Brain microvascular endothelial cell (primary cell): ENCODE measurements around the gene SPDEF.

ENCODE experiments used
- DNase-seq: peaks from one replicate; pipeline ENCODE4 v3.0.0-alpha.2; 2020
- H3K27ac ChIP-seq: fragments of 250-450 bp; sonication (Bioruptor Pico); 2 replicates; pipeline ENCODE4 v1.5.1; 2020; ENCODE audit warnings: mild to moderate bottlenecking, moderate library complexity
- H3K27me3 ChIP-seq: fragments of 250-450 bp; sonication (Bioruptor Pico); replicated peaks from 2 replicates; pipeline ENCODE4 v1.5.1; 2020; ENCODE audit warnings: mild to moderate bottlenecking
- H3K36me3 ChIP-seq: fragments of 250-450 bp; sonication (Bioruptor Pico); replicated peaks from 2 replicates; pipeline ENCODE4 v1.5.1; 2020; ENCODE audit warnings: mild to moderate bottlenecking
- H3K4me3 ChIP-seq: 2 replicates; pipeline ENCODE4 v1.5.1; 2011; ENCODE audit warnings: low read depth, mild to moderate bottlenecking, control low read depth, low read length, moderate library complexity
- in situ Hi-C: cut with HindIII; loops from 2 replicates; pipeline ENCODE4 v1.10.0; 2017; ENCODE audit warnings: low sequenced_read_pairs, low pct_ligation_motif_present
- TF ChIP-seq, protein P1 (sequence below): IDR thresholded peaks from 2 replicates; pipeline ENCODE4 v1.5.1; 2011; ENCODE audit warnings: low read depth, mild to moderate bottlenecking, moderate library complexity, low read length, control low read depth, inconsistent platforms; ENCODE audit errors: missing control alignments

The SPDEF gene

DNA sequence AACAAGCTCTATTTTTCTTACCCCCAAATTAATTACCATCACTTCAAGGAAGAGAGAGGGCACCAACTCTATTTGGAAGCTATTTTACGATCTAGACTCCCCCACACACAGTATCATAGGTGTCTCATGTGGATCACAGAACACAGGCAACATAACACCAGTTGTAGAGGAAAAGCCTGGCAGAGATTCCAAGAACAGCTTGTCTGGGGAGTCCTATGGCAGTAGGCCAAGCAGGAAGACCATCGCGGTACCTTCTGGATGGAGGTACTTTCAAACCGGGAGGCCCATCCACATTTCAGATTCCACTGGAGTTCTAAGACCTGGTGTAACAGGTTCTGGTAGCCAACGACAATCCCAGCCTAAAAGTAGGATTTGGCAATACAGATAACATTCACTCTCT, 37.6 kb upstream of the SPDEF start:
- in situ Hi-C loops: no loop called here

DNA sequence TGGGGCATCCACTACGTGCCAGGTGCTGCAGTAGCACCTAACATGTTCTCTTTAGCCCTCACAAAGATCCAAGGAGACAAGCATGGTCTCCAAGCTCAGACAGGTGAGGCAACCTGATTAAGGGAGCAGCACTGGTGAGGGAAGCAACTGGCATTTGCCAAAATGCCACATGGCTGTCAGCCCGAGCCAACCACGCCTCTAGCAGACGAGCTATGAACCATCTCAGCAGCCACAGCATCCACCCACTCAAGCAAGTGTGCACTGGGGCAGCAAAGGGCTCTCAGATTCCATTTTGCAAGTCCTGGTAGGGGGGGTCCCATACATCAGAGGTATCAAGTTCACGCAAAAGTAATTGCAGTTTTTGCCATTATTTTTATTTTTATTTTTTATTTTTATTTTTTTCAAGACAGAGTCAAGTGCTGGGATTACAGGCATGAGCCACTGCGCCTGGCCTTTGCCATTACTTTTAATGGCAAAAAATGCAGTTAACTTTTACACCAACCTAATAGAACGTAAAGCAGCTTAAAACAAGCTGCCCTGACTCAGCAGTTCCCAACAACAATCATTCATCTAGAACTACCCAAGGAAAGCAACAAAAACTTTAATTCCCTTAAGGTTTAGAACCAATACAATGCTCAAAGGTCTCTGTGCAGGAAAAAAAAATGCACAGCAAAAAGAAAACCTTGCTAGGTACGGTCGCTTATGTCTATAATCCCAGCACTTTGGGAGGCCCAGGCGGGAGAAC, 36.3 kb upstream of the SPDEF start:
- Histone ChIP-seq H3K27ac (no peak overlapping the region), H3K4me3 (no peak overlapping the region), H3K36me3 (peaks cover 2% of the 10 kb centered on the region), H3K27me3 (no peaks in the 10 kb centered on the region)
- TF ChIP-seq, protein P1, sequence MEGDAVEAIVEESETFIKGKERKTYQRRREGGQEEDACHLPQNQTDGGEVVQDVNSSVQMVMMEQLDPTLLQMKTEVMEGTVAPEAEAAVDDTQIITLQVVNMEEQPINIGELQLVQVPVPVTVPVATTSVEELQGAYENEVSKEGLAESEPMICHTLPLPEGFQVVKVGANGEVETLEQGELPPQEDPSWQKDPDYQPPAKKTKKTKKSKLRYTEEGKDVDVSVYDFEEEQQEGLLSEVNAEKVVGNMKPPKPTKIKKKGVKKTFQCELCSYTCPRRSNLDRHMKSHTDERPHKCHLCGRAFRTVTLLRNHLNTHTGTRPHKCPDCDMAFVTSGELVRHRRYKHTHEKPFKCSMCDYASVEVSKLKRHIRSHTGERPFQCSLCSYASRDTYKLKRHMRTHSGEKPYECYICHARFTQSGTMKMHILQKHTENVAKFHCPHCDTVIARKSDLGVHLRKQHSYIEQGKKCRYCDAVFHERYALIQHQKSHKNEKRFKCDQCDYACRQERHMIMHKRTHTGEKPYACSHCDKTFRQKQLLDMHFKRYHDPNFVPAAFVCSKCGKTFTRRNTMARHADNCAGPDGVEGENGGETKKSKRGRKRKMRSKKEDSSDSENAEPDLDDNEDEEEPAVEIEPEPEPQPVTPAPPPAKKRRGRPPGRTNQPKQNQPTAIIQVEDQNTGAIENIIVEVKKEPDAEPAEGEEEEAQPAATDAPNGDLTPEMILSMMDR: no peak
- no peak for DNase-seq
- in situ Hi-C loops: no loop called here

More for the DNA sequence above, 37.6 kb upstream of the SPDEF start:
- DNase-seq: no peak
- H3K27ac ChIP-seq: no peak overlapping the region
- H3K36me3 ChIP-seq: peaks cover 2% of the 10 kb centered on the region
- H3K27me3 ChIP-seq: no peaks in the 10 kb centered on the region
- no peak overlapping the region for H3K4me3 ChIP-seq
- TF ChIP-seq, protein P1: no peak

DNA sequence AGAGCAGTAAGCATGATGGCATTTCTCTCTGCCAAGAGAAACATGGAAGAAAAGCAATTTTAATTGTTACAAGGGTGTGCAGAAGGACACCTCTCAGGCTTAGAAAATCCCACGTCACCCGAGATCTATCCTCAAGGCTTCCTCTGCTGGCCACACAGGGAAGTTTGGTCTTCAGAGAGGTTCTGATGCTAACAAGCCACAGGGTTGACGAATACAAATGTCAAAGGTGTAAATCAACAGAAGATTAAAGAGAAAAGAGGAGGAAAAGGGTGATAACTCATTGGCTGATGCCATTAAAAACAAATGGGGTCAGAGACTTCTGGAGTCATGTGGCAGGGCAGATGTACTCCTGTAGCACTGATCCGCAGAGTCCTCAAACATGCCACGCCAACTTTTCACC, 33.6 kb upstream of the SPDEF start:
- TF ChIP-seq, protein P1: peak; percentile 23
- Histone ChIP-seq H3K27ac (no peak overlapping the region), H3K36me3 (peaks cover 2% of the 10 kb centered on the region), H3K4me3 (no peak overlapping the region), H3K27me3 (no peaks in the 10 kb centered on the region)
- in situ Hi-C loops: no loop called here
- no peak for DNase-seq

DNA sequence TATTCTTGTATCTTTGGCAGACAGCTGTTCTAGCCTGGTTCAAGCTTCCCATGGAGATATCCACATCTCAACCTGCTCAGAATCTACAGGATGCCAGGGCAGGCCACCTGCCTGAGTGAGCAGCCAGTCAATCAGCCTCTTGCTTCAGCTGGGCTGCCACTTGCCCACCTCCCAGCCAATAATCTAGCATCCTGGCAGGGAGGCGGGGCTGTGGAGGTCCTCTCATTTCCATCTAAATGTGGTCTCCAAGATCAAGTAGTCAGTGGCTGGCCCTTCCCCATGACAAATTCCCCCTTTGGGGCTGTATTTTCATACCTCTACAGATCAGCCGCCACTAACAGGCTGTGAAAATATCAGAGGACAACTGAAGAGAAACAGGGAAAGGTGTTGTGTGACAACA, 33.0 kb upstream of the SPDEF start:
- in situ Hi-C loops: no loop called here
- DNase-seq: no peak
- Histone ChIP-seq H3K27ac (no peak overlapping the region), H3K27me3 (no peaks in the 10 kb centered on the region), H3K4me3 (no peak overlapping the region), H3K36me3 (peaks cover 2% of the 10 kb centered on the region)
- TF ChIP-seq, protein P1: no peak

DNA sequence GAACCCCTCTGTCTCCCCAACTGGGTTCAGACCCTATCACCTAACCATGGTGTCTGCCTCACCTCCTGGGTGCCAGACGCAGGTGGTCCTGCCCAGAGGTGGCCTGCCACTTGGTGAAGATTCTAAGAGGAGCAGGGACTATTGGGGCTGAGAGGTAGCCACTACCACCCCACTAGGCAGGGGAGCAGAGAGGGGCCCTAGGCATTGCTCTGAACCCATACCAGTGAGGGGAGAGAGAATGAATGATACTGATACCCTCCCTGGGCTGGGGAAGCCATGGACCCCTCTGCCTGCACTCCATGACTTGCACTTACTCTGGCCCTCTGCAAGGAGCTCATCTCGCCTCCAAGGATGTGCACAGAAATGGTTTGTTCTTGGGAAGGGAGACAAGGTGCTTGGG, 31.7 kb upstream of the SPDEF start:
- TF ChIP-seq, protein P1: no peak
- no peak for DNase-seq
- peaks cover 2% of the 10 kb centered on the region for H3K36me3 ChIP-seq
- in situ Hi-C loops: no loop called here
- H3K27me3 ChIP-seq: no peaks in the 10 kb centered on the region
- no peak overlapping the region for H3K27ac ChIP-seq
- no peak overlapping the region for H3K4me3 ChIP-seq

DNA sequence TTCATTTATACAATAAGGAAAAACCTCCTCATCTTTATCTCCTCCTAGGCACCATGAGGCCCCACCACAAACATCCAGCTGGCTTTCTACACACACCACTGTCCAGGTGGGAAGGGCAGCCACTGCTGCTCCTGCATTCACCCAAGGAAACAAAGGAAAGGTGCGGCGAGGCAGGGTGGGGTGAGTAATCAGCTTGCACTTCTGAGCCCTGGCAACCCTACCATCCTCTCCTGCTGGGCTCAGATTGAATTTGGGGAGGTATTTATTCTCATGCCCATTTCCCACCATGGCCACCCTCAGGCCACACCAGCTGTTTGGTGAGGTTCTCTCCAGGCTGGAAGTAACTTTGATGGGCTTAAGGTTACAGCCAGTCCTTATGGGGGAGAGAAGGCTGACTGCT, 31.2 kb upstream of the SPDEF start:
- no peaks in the 10 kb centered on the region for H3K27me3 ChIP-seq
- in situ Hi-C loops: no loop called here
- H3K27ac ChIP-seq: no peak overlapping the region
- no peak overlapping the region for H3K4me3 ChIP-seq
- TF ChIP-seq, protein P1: no peak
- DNase-seq: no peak
- peaks cover 2% of the 10 kb centered on the region for H3K36me3 ChIP-seq
